Measurements from ENCODE around the gene FOXA3.

GRCh38 chr19:45900738-45901431 lies 36.8 kb downstream of the FOXA3 start:
- TF ChIP-seq, protein P1, sequence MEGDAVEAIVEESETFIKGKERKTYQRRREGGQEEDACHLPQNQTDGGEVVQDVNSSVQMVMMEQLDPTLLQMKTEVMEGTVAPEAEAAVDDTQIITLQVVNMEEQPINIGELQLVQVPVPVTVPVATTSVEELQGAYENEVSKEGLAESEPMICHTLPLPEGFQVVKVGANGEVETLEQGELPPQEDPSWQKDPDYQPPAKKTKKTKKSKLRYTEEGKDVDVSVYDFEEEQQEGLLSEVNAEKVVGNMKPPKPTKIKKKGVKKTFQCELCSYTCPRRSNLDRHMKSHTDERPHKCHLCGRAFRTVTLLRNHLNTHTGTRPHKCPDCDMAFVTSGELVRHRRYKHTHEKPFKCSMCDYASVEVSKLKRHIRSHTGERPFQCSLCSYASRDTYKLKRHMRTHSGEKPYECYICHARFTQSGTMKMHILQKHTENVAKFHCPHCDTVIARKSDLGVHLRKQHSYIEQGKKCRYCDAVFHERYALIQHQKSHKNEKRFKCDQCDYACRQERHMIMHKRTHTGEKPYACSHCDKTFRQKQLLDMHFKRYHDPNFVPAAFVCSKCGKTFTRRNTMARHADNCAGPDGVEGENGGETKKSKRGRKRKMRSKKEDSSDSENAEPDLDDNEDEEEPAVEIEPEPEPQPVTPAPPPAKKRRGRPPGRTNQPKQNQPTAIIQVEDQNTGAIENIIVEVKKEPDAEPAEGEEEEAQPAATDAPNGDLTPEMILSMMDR (IDR thresholded peaks at IDR 0.05): no peak
- TF ChIP-seq ELK1 (IDR thresholded peaks at IDR 0.05; ENCODE audit: low read depth, low read length): no peak
- no peak for TF ChIP-seq CHD2 (IDR thresholded peaks at IDR 0.05; ENCODE audit: low read length, partially characterized antibody)
- no peak for TF ChIP-seq E2F6 (IDR thresholded peaks at IDR 0.05; ENCODE audit: borderline replicate concordance, low read depth)
- no peak for TF ChIP-seq KDM1A (IDR thresholded peaks at IDR 0.05; ENCODE audit: low read depth)
- TF ChIP-seq, protein P2, sequence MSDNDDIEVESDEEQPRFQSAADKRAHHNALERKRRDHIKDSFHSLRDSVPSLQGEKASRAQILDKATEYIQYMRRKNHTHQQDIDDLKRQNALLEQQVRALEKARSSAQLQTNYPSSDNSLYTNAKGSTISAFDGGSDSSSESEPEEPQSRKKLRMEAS (IDR thresholded peaks at IDR 0.05): no peak
- TF ChIP-seq JUN (IDR thresholded peaks at IDR 0.05): no peak
- TF ChIP-seq POLR2A (IDR thresholded peaks at IDR 0.05; ENCODE audit: low read length): no peak
- no peak for TF ChIP-seq CBX2 (IDR thresholded peaks at IDR 0.05; ENCODE audit: borderline replicate concordance, low read depth)
- TF ChIP-seq EP300 (IDR thresholded peaks at IDR 0.05): no peak
